Measurements from ENCODE around the gene MYO7B.

The MYO7B gene

DNA sequence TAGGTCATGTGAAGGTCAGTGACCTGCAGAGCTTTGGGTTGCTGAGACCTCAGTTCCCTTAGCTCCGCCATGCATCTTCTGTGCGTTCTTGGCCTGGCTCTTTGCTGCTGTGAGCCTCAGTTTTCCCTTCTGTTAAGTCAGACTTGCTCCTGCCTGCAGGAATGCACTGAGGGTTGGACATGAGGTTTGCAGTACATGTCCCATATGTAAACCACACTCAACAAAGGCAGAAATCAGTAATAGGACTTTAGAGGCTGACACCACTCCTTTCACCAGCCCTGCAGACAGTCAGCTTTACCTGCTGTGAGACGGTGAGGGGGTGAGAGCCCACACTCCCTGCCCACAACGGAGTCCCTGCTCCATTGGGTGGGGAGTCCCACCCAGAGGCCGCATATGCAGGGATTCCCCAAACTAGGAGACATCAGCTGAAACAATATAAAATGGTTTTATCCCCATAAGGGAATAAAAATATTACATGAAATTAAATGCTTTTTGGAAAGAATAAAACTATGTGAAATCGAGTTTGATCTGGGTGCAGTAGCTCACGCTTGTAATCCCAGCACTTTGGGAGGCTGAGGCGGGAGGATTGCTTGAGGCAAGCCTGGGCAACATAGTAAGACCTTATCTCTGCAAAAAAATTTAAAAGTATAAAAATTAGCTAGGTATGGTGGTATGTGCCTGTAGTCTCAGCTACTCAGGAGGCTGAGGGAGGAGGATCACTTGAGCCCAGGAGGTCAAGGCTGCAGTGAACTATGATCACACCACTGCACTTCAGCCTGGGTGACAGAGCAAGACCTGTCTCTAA is 55.1 kb downstream of the MYO7B start:
- TF ChIP-seq CTCF (IDR thresholded peaks at IDR 0.05; ENCODE audit: low read depth, low read length, missing control alignments) = no peak
- no peak for DNase-seq (ENCODE audit: extremely low read depth, low read depth)
- no peak overlapping the region for H3K4me3 ChIP-seq (replicated peaks; ENCODE audit: low read depth, low read length)

- no peak overlapping the region for H3K4me3 ChIP-seq (replicated peaks; ENCODE audit: low read depth, low read length)
- TF ChIP-seq CTCF (IDR thresholded peaks at IDR 0.05; ENCODE audit: low read depth, low read length, missing control alignments) = peak; percentile 100
- DNase-seq (ENCODE audit: extremely low read depth, low read depth) = peak; percentile 24
Observed at GRCh38 chr2:127591221-127591923, 55.9 kb downstream of the MYO7B start.

DNA sequence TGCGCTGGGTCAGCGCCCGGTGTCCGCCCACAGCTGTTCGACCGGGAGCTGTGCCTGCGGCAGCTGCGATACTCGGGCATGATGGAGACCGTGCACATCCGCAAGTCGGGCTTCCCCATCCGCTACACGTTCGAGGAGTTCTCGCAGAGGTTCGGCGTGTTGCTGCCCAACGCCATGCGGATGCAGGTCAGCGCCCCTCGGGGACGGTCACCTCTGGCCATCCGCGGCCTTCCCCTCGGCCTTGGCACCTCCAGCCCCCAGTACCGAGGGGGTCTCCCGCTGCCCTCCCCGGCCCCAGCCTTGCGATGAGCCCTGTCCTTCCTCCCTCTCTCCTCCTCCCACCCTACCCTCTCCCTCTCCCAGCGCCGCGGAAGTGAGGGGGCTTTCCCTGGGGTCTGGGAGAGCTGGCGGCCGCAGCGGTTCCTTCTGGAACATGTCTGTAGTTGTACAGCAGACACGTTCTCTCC is 57.3 kb downstream of the MYO7B start:
- DNase-seq (ENCODE audit: extremely low read depth, low read depth) = no peak
- no peak for TF ChIP-seq CTCF (IDR thresholded peaks at IDR 0.05; ENCODE audit: low read depth, low read length, missing control alignments)
- H3K4me3 ChIP-seq (replicated peaks; ENCODE audit: low read depth, low read length) = no peak overlapping the region

DNA sequence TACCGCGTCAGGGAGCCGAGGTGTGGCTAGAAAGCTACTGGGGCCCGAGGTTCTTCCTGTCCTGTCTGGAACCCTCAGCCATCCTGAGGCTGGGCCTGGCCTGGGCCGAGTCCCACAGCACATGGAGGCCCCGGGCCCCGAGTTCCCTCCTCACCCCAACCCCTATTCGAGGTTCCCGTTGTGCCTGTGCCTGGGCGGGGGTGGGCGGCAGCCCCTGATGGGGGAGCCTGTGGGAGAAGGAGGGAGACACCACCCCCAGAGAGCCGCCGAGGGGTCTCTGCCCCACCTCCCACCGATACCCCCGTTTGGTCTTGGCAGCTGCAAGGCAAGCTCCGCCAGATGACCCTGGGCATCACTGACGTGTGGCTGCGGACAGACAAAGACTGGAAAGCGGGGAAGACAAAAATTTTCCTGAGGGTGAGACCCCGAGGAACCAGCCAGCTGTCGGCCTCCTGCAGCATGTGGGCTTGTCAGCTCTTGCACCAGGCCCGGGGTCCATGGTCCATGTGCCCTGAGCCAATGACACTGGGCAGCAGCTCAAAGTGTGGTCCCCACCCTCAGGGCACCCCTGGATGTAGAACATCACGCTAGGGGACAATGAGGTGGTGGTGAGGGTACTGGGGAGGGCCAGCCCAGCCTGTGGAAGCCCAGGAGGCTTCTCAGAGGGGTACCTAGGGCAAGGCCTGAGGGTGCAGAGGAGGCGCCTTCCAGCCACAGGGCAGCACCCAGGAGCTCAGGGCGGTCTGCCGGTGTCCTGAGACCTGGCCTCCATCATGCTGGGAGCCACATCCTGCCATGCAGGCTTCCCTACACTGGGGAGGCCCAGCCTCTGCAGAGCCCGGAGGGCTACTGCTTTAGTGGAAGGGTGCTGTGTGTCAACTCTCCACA is 58.0 kb downstream of the MYO7B start:
- no peak overlapping the region for H3K4me3 ChIP-seq (replicated peaks; ENCODE audit: low read depth, low read length)
- TF ChIP-seq CTCF (IDR thresholded peaks at IDR 0.05; ENCODE audit: low read depth, low read length, missing control alignments) = no peak
- DNase-seq (ENCODE audit: extremely low read depth, low read depth) = no peak

GRCh38 chr2:127594116-127594591 is 58.7 kb downstream of the MYO7B start:
- no peak for TF ChIP-seq CTCF (IDR thresholded peaks at IDR 0.05; ENCODE audit: low read depth, low read length, missing control alignments)
- no peak for DNase-seq (ENCODE audit: extremely low read depth, low read depth)
- H3K4me3 ChIP-seq (replicated peaks; ENCODE audit: low read depth, low read length) = no peak overlapping the region

DNA sequence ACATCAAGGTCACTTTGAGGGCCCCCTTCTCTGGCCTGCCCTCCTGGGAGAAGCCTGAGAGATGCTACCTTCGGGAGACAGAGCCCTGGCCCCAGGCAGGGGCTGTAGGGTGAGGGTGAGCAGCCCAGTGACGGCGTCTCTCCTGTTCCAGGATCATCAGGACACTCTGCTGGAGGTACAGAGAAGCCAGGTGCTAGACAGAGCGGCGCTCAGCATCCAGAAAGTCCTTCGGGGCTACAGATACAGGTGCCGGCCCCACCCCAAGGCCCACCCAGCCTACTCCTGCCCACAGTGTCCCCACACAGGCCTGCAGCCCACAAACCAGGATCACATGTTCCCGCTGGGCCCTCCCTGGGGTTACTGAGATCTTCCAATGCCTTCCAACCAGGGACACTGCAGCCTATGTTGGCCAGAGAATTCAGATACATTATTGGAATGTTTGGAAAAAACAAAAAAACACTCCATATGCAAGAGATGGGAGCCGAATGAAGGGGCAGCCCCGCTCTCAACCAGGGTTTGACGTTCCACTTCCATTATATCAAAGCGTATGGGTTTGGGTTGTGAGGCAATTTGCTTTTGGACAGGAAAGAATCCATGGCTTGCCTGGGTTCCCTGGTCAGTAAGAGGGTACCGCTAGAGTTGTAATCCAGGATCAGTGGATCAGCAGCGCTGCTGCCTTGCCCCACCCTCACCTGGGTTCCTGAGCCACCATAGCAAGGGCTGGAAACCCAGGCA is 61.0 kb downstream of the MYO7B start:
- DNase-seq (ENCODE audit: extremely low read depth, low read depth) = no peak
- TF ChIP-seq CTCF (IDR thresholded peaks at IDR 0.05; ENCODE audit: low read depth, low read length, missing control alignments) = no peak

More for the DNA sequence above, 61.0 kb downstream of the MYO7B start:
- no peak overlapping the region for H3K4me3 ChIP-seq (replicated peaks; ENCODE audit: low read depth, low read length)
